MM.1S (cell line): ENCODE measurements around the gene SLA2.

Experiments used
- CTCF ChIP-seq: fragments of 300-600 bp; sonication (generic); IDR thresholded peaks from 2 replicates; pipeline ENCODE4 v1.5.1; 2016; ENCODE audit warnings: antibody characterized with exemption, low read length, mixed read lengths
- EZH2 ChIP-seq: fragments of 300-600 bp; sonication (generic); optimal IDR thresholded peaks from 2 replicates; pipeline ENCODE3; 2017; ENCODE audit warnings: low read depth, mild to moderate bottlenecking, antibody characterized with exemption, low read length, mixed read lengths
- EZH2phosphoT487 ChIP-seq: fragments of 300-600 bp; sonication (generic); IDR thresholded peaks from 2 replicates; pipeline ENCODE4 v1.6.1; 2018; ENCODE audit warnings: antibody characterized with exemption, low read length

GRCh38 chr20:36579996-36580545 is 65.9 kb downstream of the SLA2 start:
- TF ChIP-seq CTCF, result no peak
- TF ChIP-seq EZH2phosphoT487, result no peak
- no peak for TF ChIP-seq EZH2
